WTC11 (cell line): ENCODE results near the gene CTRB1.

Experiments used
- ATF3 ChIP-seq: sonication (generic); formaldehyde crosslinking; conservative IDR thresholded peaks from 2 replicates; pipeline ENCODE4 v1.8.1; 2022; ENCODE audit warnings: mild to moderate bottlenecking, missing genetic modification reagents
- CTCF ChIP-seq: fragments of 200-600 bp; IDR thresholded peaks from 2 replicates; pipeline ENCODE4 v1.8.0; 2022; ENCODE audit warnings: antibody characterized with exemption
- E2F5 ChIP-seq: sonication (generic); formaldehyde crosslinking; IDR thresholded peaks from 2 replicates; pipeline ENCODE4 v1.8.1; 2022; ENCODE audit warnings: mild to moderate bottlenecking, moderate library complexity, missing genetic modification reagents
- JUN ChIP-seq: sonication (generic); formaldehyde crosslinking; IDR thresholded peaks from 2 replicates; pipeline ENCODE4 v1.8.0; 2023; ENCODE audit warnings: mild to moderate bottlenecking, missing genetic modification reagents
- NR1H2 ChIP-seq: sonication (generic); formaldehyde crosslinking; IDR thresholded peaks from 2 replicates; pipeline ENCODE4 v1.9.0; 2021; ENCODE audit warnings: mild to moderate bottlenecking, moderate library complexity, missing genetic modification reagents
- USF1 ChIP-seq: sonication (generic); formaldehyde crosslinking; IDR thresholded peaks from 2 replicates; pipeline ENCODE4 v1.8.0; 2022; ENCODE audit warnings: mild to moderate bottlenecking, missing genetic modification reagents

- TF ChIP-seq JUN (CRISPR knock-in tag) = no peak
- TF ChIP-seq NR1H2 (CRISPR knock-in tag) = no peak
- no peak for TF ChIP-seq ATF3 (CRISPR knock-in tag)
- no peak for TF ChIP-seq USF1 (CRISPR knock-in tag)
- TF ChIP-seq E2F5 (CRISPR knock-in tag) = no peak
- no peak for TF ChIP-seq CTCF
Observed at GRCh38 chr16:75252946-75253911, 34.4 kb downstream of the CTRB1 start.
